HS-5 (cell line): ENCODE results near the gene S1PR1.

Experiments
- DNase-seq: peaks from one replicate; pipeline ENCODE4 v3.0.0-alpha.2; 2012; ENCODE audit warnings: low read depth

The S1PR1 gene

GRCh38 chr1:101280049-101280592 lies 43.3 kb downstream of the S1PR1 start:
- no peak for DNase-seq

GRCh38 chr1:101280942-101281654 lies 44.3 kb downstream of the S1PR1 start:
- no peak for DNase-seq

- no peak for DNase-seq
These were observed 44.9 kb downstream of the S1PR1 start for GRCh38 chr1:101281751-101282150.

- DNase-seq = no peak
These were observed 45.7 kb downstream of the S1PR1 start for GRCh38 chr1:101282314-101283038.

- DNase-seq = no peak
These were observed 46.6 kb downstream of the S1PR1 start for GRCh38 chr1:101283443-101283842.

GRCh38 chr1:101284021-101284420 lies 47.2 kb downstream of the S1PR1 start:
- DNase-seq = no peak

- DNase-seq = no peak
These were observed 47.9 kb downstream of the S1PR1 start for GRCh38 chr1:101284622-101285218.

GRCh38 chr1:101285922-101286570 lies 49.2 kb downstream of the S1PR1 start:
- DNase-seq = no peak

- peak; percentile 78 for DNase-seq
These were observed 51.7 kb downstream of the S1PR1 start for GRCh38 chr1:101288491-101288944.

- no peak for DNase-seq
These were observed 53.5 kb downstream of the S1PR1 start for GRCh38 chr1:101290119-101290921.
